A549 (cell line): ENCODE results near the gene TNFSF8. TPM values are rescaled to one million over a fixed set of nuclear protein-coding genes. Genes with fewer than 3 reads are reported as not detected.

Experiments
- ATAC-seq, 2 experiments: fragments of 200-7000 bp in 1 of 2; fragments of >200 bp in 1 of 2; cut with Nextera tagmentation in 1 of 2; cut with Tn5 transposase in 1 of 2; 3 replicates each; pipeline versions ENCODE4 v1.8.0 to v1.9.1; 2018 to 2020; ENCODE audit warnings: mild to moderate bottlenecking in 1 of 2, moderate library complexity in 1 of 2
- CTCF ChIA-PET: fragments of 300-600 bp; sonication (Branson Sonifier 250); formaldehyde crosslinking; extraction: SDS; loops from one replicate; lab custom pipeline; 2021; ENCODE audit warnings: antibody characterized with exemption, inconsistent platforms; lab: Yijun Ruan, JAX
- POLR2A ChIA-PET: fragments of 350-600 bp; formaldehyde crosslinking; extraction: SDS; loops from one replicate; lab custom pipeline; 2021; ENCODE audit warnings: antibody characterized with exemption, inconsistent platforms; lab: Yijun Ruan, JAX
- DNase-seq, 2 experiments: peaks; one replicate each; pipeline versions ENCODE4 v3.0.0 to v3.0.0-alpha.2; 2011 to 2016; ENCODE audit warnings: low read depth in 1 of 2, low spot score in 1 of 2
- FAIRE-seq: peaks from 2 replicates; lab custom pipeline; 2011; peaks lifted over from hg19 to GRCh38; lab: Jason Lieb, UNC
- H3K27ac ChIP-seq, 2 experiments: fragments of >200 bp; sonication (Bioruptor Twin); formaldehyde crosslinking; 3 replicates each; pipeline ENCODE4 v1.5.1; 2016 to 2017
- H3K4me1 ChIP-seq: fragments of >200 bp; sonication (Bioruptor Twin); formaldehyde crosslinking; 3 replicates; pipeline ENCODE4 v1.6.1; 2016
- H3K4me2 ChIP-seq: fragments of >200 bp; sonication (Bioruptor Twin); formaldehyde crosslinking; 3 replicates; pipeline ENCODE4 v1.6.1; 2016
- H3K4me3 ChIP-seq: fragments of >200 bp; sonication (Bioruptor Twin); formaldehyde crosslinking; 3 replicates; pipeline ENCODE4 v1.5.1; 2016
- H3K9me3 ChIP-seq: fragments of >200 bp; sonication (Bioruptor Twin); formaldehyde crosslinking; 3 replicates; pipeline ENCODE4 v1.6.1; 2016
- CBX2 ChIP-seq: fragments of 200-600 bp; sonication (generic); IDR thresholded peaks from 2 replicates; pipeline ENCODE4 v1.6.1; 2016; ENCODE audit warnings: low read depth, mild to moderate bottlenecking, borderline replicate concordance
- CBX8 ChIP-seq: fragments of 200-600 bp; sonication (generic); IDR thresholded peaks from 2 replicates; pipeline ENCODE4 v1.6.1; 2016
- CEBPB ChIP-seq, 2 experiments: fragments of >200 bp in 1 of 2; sonication (Bioruptor Twin) in 1 of 2; formaldehyde crosslinking in 1 of 2; IDR thresholded peaks; 2 replicates each; pipeline ENCODE4 v1.6.1; 2012 to 2016
- EP300 ChIP-seq, 2 experiments: fragments of >200 bp; sonication (Bioruptor Twin); formaldehyde crosslinking; IDR thresholded peaks; 2 replicates in 1 of 2; 3 replicates in 1 of 2; pipeline ENCODE4 v1.6.1; 2016 to 2017
- FOSL2 ChIP-seq, 2 experiments: fragments of 450-650 bp in 1 of 2; fragments of >200 bp in 1 of 2; sonication (Bioruptor Twin) in 1 of 2; formaldehyde crosslinking; IDR thresholded peaks; 2 replicates each; pipeline versions ENCODE4 v1.5.0 to v1.6.1; 2016 to 2020; ENCODE audit warnings: mild to moderate bottlenecking in 1 of 2, moderate library complexity in 1 of 2
- KDM1A ChIP-seq: fragments of 200-600 bp; sonication (generic); IDR thresholded peaks from 2 replicates; pipeline ENCODE4 v1.6.1; 2016; ENCODE audit warnings: low read depth, mild to moderate bottlenecking
- MAFK ChIP-seq: fragments of 450-650 bp; IDR thresholded peaks from 2 replicates; pipeline ENCODE4 v1.6.1; 2014; ENCODE audit not compliant: partially characterized antibody
- MAZ ChIP-seq: fragments of 150-350 bp; IDR thresholded peaks from 2 replicates; pipeline ENCODE4 v1.6.1; 2014; ENCODE audit warnings: antibody characterized with exemption, low read depth, low read length, borderline replicate concordance
- MYC ChIP-seq: IDR thresholded peaks from 2 replicates; pipeline ENCODE4 v1.6.1; 2012; ENCODE audit warnings: mild to moderate bottlenecking, inconsistent platforms, low read length, improper control_type of control experiment, borderline replicate concordance
- NFE2L2 ChIP-seq: fragments of 150-350 bp; conservative IDR thresholded peaks from 2 replicates; pipeline ENCODE4 v1.6.1; 2014; ENCODE audit warnings: low read length
- RAD21 ChIP-seq, 2 experiments: fragments of >200 bp in 1 of 2; sonication (Bioruptor Twin) in 1 of 2; formaldehyde crosslinking in 1 of 2; IDR thresholded peaks in 1 of 2; conservative IDR thresholded peaks in 1 of 2; 2 replicates in 1 of 2; 3 replicates in 1 of 2; pipeline ENCODE4 v1.6.1; 2012 to 2018; ENCODE audit warnings: inconsistent platforms in 1 of 2
- RARB ChIP-seq: fragments of 250-450 bp; sonication (Bioruptor Pico); IDR thresholded peaks from 2 replicates; pipeline ENCODE4 v1.8.0; 2021; ENCODE audit warnings: mild to moderate bottlenecking, moderate library complexity
- RFX5 ChIP-seq: fragments of 450-650 bp; IDR thresholded peaks from 2 replicates; pipeline ENCODE4 v1.7.1; 2014; ENCODE audit warnings: antibody characterized with exemption, mild to moderate bottlenecking, moderate library complexity
- SMC3 ChIP-seq: fragments of >200 bp; sonication (Bioruptor Twin); formaldehyde crosslinking; IDR thresholded peaks from 3 replicates; pipeline ENCODE4 v1.6.1; 2018; ENCODE audit warnings: inconsistent platforms
- SREBF2 ChIP-seq: fragments of 450-650 bp; IDR thresholded peaks from 2 replicates; pipeline ENCODE4 v1.6.1; 2014; ENCODE audit warnings: mild to moderate bottlenecking, moderate library complexity
- ZC3H11A ChIP-seq: fragments of 450-650 bp; IDR thresholded peaks from 2 replicates; pipeline ENCODE4 v1.6.1; 2014; ENCODE audit warnings: antibody characterized with exemption, mild to moderate bottlenecking
- ZSCAN20 ChIP-seq: fragments of 250-450 bp; sonication (Bioruptor Pico); IDR thresholded peaks from 2 replicates; pipeline ENCODE4 v1.8.0; 2022; ENCODE audit warnings: mild to moderate bottlenecking, moderate library complexity
- WGBS: methylation state at CpG from one replicate; pipeline ENCODE4 v1.1.6; 2017; ENCODE audit errors: missing lambda C conversion rate; 5-methylcytosine and 5-hydroxymethylcytosine counted together
- polyA plus RNA-seq, 4 experiments: library from polyadenylated mRNA; depleted of rRNA in 3 of 4; stranded (reverse); fragments of >200 nt; fragmentation: RNase III in 1 of 4; extraction: RNeasy Plus Mini Kit Qiagen cat#74134 plus additional on column Dnase treatment in 1 of 4; gene quantifications; 2 replicates in 3 of 4; 3 replicates in 1 of 4; pipeline ENCODE4 v1.2.3, GENCODE V29; 2011 to 2017
- TF ChIP-seq, protein P1 (sequence below): IDR thresholded peaks from 2 replicates; pipeline ENCODE4 v1.6.1; 2012
- TF ChIP-seq, protein P2 (sequence below): fragments of >200 bp; sonication (Bioruptor Twin); formaldehyde crosslinking; IDR thresholded peaks from 3 replicates; pipeline ENCODE4 v1.5.1; 2016
- TF ChIP-seq, protein P3 (sequence below): fragments of >200 bp; sonication (Bioruptor Twin); formaldehyde crosslinking; IDR thresholded peaks from 2 replicates; pipeline ENCODE4 v1.6.1; 2016
- TF ChIP-seq, protein P4 (sequence below): fragments of >200 bp; sonication (Bioruptor Twin); formaldehyde crosslinking; IDR thresholded peaks from 3 replicates; pipeline ENCODE4 v1.6.1; 2016

TNFSF8 gene
- polyA plus RNA-seq, 2 of the 4 experiments (the other 2 are of a cell fraction) = not detected

DNA sequence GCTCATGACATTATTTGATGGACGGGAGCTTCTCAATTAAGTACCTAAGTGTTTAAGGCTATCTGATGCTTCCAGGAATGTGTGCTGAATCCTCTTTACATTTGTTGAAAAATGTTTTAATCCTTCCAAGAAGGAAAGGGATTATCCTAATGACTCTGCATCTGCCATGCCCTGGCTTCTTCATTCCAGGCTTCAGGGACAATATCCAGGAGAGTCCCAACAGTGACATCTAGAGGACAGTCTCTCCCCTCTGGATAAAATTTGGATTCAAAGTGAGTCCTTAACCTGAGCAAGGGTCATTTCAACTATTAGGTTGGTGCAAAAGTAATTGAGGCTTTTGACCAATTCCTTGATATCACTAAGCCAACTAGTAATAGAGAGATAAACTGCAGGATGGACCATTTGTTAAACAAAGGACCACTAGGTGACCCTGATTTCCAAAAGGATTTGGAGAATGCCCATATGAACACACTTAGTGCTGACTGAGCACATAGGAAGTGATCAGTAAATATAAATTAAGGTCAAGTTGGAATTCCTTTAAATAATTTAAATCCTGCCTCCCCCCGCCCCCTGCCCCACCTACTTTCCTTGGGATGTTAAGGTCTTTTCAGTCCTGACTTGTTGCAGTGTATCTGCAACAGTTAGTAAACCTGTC is 19.1 kb downstream of the TNFSF8 start:
- Histone ChIP-seq H3K4me2 (0 out of 3 replicates have a peak overlapping the region, but pooled peaks have one; percentile 1), H3K27ac (peak overlapping the region; percentile 70 to 84; a peak in 5 of 6 replicates), H3K4me1 (peaks cover 45% of the 10 kb centered on the region), H3K9me3 (no peaks in the 10 kb centered on the region), H3K4me3 (no peak overlapping the region)
- peak; percentile 76 for TF ChIP-seq MAFK
- no peak for TF ChIP-seq MYC
- peak; percentile 93 to 94 for TF ChIP-seq RAD21 (conservative IDR thresholded peaks at IDR 0.05 in 1 of 2, IDR thresholded peaks at IDR 0.05 in 1 of 2)
- TF ChIP-seq SMC3 = peak; percentile 89
- TF ChIP-seq, protein P1, sequence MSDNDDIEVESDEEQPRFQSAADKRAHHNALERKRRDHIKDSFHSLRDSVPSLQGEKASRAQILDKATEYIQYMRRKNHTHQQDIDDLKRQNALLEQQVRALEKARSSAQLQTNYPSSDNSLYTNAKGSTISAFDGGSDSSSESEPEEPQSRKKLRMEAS = 0 out of 2 replicates have a peak, but pooled peaks have one; percentile 17
- no peak for TF ChIP-seq EP300 (IDR thresholded peaks at IDR 0.05)
- TF ChIP-seq, protein P2, sequence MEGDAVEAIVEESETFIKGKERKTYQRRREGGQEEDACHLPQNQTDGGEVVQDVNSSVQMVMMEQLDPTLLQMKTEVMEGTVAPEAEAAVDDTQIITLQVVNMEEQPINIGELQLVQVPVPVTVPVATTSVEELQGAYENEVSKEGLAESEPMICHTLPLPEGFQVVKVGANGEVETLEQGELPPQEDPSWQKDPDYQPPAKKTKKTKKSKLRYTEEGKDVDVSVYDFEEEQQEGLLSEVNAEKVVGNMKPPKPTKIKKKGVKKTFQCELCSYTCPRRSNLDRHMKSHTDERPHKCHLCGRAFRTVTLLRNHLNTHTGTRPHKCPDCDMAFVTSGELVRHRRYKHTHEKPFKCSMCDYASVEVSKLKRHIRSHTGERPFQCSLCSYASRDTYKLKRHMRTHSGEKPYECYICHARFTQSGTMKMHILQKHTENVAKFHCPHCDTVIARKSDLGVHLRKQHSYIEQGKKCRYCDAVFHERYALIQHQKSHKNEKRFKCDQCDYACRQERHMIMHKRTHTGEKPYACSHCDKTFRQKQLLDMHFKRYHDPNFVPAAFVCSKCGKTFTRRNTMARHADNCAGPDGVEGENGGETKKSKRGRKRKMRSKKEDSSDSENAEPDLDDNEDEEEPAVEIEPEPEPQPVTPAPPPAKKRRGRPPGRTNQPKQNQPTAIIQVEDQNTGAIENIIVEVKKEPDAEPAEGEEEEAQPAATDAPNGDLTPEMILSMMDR = peak; percentile 94
- POLR2A ChIA-PET = interaction anchor here (1.3 kb wide), 1 partner anchor 324 kb away, joined by 4 read pairs; the partner anchor contains the start of gene ATP6V1G1
- CTCF ChIA-PET = interaction anchor here (0.6 to 13.9 kb wide), 71 partner anchors 10 to 512 kb away, joined by 3 to 271 read pairs (median 4); partner anchors contain the start of genes TEX48 and TEX53
- ATAC-seq (peak in 1 of 2 experiments; percentile 51; a peak in 3 of 6 replicates), FAIRE-seq (peak; percentile 67), DNase-seq (peak; percentile 63 to 83)
- 42% methylated on average over 2 of the region's 2 CpGs for WGBS

DNA sequence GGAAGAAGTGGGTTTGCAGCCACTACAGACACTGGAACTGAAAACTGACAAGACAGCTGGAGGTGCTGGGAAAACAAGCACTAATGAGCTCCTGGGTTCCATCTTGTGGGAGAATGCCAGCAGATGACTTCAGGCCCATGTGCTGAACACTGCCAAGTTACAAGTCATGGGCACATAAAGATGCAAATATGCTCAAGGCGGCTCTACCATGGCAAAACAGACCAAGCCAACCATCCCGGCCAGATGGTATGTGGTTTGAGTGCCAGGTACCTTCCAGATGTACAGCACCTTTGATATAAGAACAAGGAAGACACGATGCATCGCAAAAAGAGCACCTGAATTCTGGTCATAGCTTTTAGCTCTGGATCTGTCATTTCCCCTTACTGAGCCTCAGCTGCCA is 19.9 kb downstream of the TNFSF8 start:
- CTCF ChIA-PET = interaction anchor here (0.6 to 13.9 kb wide), 72 partner anchors 9 to 614 kb away, joined by 3 to 271 read pairs (median 4); partner anchors contain the start of genes TEX48 and TEX53
- H3K4me3 ChIP-seq = no peak overlapping the region
- H3K4me1 ChIP-seq = peaks cover 45% of the 10 kb centered on the region
- POLR2A ChIA-PET = interaction anchor here (1.3 kb wide), 1 partner anchor 323 kb away, joined by 4 read pairs; the partner anchor contains the start of gene ATP6V1G1
- FAIRE-seq (no peak), DNase-seq (no peak), ATAC-seq (no peak)
- no peak for TF ChIP-seq FOSL2 (IDR thresholded peaks at IDR 0.05)
- TF ChIP-seq FOSL2 (CRISPR knock-in tag; IDR thresholded peaks at IDR 0.05) = no peak
- no peak for TF ChIP-seq CEBPB (IDR thresholded peaks at IDR 0.05)
- TF ChIP-seq ZC3H11A = no peak
- TF ChIP-seq ZSCAN20 (CRISPR knock-in tag) = no peak
- TF ChIP-seq CBX8 = no peak
- no peak for TF ChIP-seq KDM1A
- TF ChIP-seq RARB (CRISPR knock-in tag) = no peak
- TF ChIP-seq RFX5 = no peak
- TF ChIP-seq SREBF2 = no peak
- TF ChIP-seq, protein P3, sequence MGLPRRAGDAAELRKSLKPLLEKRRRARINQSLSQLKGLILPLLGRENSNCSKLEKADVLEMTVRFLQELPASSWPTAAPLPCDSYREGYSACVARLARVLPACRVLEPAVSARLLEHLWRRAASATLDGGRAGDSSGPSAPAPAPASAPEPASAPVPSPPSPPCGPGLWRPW = no peak
- TF ChIP-seq RAD21 (conservative IDR thresholded peaks at IDR 0.05 in 1 of 2, IDR thresholded peaks at IDR 0.05 in 1 of 2) = no peak
- TF ChIP-seq, protein P4, sequence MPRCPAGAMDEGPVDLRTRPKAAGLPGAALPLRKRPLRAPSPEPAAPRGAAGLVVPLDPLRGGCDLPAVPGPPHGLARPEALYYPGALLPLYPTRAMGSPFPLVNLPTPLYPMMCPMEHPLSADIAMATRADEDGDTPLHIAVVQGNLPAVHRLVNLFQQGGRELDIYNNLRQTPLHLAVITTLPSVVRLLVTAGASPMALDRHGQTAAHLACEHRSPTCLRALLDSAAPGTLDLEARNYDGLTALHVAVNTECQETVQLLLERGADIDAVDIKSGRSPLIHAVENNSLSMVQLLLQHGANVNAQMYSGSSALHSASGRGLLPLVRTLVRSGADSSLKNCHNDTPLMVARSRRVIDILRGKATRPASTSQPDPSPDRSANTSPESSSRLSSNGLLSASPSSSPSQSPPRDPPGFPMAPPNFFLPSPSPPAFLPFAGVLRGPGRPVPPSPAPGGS = no peak
- TF ChIP-seq MAZ = no peak
- TF ChIP-seq NFE2L2 = no peak
- no peak for TF ChIP-seq CBX2
- H3K9me3 ChIP-seq = no peaks in the 10 kb centered on the region
- peak overlapping the region; percentile 70 to 84; a peak in 5 of 6 replicates for H3K27ac ChIP-seq
- H3K4me2 ChIP-seq = 0 out of 3 replicates have a peak overlapping the region, but pooled peaks have one; percentile 1
- WGBS = 87% methylated on average over 4 of the region's 4 CpGs
